Measurements from ENCODE around the gene PRSS57.
A peak's percentile ranks its signal among the peaks of the same experiment; 100 is the strongest.
"Not testable (repeated sequence)": the region's sequence is repeated elsewhere in the genome, so short reads cannot be mapped to it uniquely, and the experiment has no call there.

PRSS57 gene

DNA sequence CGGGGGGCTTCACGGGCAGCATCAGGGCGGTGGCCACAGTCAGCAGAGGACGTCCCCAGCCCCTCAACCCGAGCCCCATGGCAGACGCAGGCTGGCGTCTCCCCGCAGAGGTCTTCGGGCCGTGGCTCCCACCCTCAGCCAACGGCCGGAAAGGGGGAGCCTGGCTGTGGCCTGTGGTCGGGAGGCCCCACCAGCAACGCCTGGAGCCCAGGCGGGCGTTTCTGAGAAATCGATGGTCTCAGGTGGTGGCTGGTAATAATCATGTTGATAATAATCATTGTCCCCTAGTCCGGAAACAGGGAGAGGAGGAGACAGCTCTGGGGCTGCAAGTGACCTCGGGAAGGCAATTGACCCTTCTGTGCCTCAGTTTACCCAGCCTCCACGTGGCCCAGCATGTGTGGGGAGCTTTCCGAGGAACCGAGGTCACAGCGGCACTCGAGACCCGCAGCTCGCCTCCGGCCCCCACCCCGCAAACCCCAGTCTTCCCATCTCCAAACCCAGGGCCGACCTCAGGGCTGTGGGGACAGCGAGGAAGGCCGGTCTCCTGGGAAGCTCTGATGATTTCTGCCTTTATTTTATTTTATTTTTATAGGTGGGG, at the start of gene PRSS57:
PRSS57 (minus strand) TSS at position 101 of the 598 bp plus-strand sequence; CDS start at position 79, 22 bp downstream.
- DNase-seq (ENCODE audit: low read depth), result no peak

GRCh38 chr19:743168-743687, 48.0 kb upstream of the PRSS57 start:
- no peak for DNase-seq (ENCODE audit: low read depth)

GRCh38 chr19:742540-743075, 47.4 kb upstream of the PRSS57 start:
- DNase-seq (ENCODE audit: low read depth), result no peak

GRCh38 chr19:741506-742131, 46.4 kb upstream of the PRSS57 start:
- no peak for DNase-seq (ENCODE audit: low read depth)

DNA sequence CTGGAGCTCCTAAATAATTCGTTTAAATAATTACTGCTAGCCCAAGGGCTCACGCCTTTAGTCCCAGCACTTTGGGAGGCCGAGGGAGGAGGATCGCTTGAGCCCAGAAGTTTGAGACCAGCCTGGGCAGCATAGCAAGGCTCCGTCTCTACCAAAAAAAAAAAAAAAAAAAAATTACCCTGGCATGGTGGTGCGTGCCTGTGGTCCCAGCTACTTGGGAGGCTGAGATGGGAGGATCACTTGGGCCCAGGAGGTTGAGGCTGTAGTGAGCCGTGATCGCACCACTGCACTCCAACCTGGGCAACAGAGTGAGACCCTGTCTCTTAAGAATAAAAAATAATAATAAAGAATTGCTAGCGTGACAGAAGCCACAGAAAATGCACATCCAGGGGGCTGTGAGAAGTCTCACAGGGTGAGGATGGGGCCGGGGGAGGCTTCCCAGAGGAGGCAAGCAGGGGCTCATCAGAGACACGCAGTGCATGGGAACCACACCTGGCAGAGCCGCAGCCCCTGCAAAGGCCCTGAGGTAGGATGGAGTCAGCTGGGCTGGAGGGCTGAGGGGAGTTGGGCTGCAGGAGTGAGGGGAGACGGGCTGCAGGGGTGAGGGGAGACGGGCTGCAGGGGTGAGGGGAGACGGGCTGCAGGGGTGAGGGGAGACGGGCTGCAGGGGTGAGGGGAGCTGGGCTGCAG, 45.7 kb upstream of the PRSS57 start:
- not testable (repeated sequence) for DNase-seq (ENCODE audit: low read depth)

- DNase-seq (ENCODE audit: low read depth), result no peak
Observed at GRCh38 chr19:739998-740715, 44.9 kb upstream of the PRSS57 start.

DNA sequence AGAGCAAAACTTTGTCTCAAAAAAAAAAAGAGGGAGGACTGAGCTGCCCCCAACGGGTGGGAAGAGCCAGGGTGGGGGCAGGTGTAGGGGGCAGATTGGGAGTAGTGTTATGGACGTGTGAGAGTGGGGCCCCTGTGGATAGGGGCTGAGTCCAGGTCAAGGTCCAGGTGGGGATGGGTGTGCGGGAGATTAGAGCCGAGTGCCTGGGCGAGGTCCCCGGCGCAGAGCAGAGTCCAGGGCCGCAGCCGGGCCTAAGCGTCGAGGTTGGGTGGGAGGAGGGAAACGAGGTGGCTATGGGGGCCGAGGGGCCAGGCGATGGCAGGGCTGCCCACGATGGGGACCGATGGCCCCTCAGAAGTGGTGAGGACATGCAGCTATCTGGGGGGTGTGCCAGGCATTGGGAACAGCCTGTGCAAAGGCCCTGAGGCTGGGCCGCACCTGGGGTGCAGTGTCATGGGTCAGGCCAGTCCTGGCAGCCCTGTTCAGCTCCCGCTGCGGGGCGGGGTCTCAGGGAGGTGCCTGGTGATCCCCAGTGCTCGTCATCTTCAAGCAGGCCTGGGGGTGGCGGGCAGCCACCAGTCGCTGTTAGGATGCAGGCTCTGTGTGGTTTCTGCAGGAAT, 43.4 kb upstream of the PRSS57 start:
- DNase-seq (ENCODE audit: low read depth), result no peak

GRCh38 chr19:737591-738093, 42.4 kb upstream of the PRSS57 start:
- peak; percentile 30 for DNase-seq (ENCODE audit: low read depth)

DNA sequence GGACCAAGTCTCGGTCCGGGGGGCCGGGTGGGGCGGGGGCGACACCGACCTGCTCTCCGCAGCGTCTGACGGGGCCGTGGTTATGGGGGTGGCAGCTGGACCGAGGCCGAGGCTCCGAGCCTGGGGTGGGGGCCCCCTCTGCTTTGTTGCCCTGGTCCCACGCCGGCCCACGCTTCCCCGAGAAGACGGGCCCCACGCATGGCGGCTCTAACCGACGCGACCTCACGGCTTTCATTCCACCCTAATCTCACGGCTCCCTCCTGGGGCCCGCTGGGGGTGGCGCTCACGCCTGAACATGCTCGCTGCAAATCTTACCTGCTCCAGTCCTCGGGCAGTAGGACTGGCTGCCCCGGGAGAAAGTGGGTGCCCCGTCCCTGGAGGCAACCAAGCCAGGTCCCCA, 40.9 kb upstream of the PRSS57 start:
- DNase-seq (ENCODE audit: low read depth), result no peak

- DNase-seq (ENCODE audit: low read depth), result no peak
Observed at GRCh38 chr19:734716-735115, 39.5 kb upstream of the PRSS57 start.

- DNase-seq (ENCODE audit: low read depth), result no peak
Observed at GRCh38 chr19:732148-733069, 37.2 kb upstream of the PRSS57 start.

DNA sequence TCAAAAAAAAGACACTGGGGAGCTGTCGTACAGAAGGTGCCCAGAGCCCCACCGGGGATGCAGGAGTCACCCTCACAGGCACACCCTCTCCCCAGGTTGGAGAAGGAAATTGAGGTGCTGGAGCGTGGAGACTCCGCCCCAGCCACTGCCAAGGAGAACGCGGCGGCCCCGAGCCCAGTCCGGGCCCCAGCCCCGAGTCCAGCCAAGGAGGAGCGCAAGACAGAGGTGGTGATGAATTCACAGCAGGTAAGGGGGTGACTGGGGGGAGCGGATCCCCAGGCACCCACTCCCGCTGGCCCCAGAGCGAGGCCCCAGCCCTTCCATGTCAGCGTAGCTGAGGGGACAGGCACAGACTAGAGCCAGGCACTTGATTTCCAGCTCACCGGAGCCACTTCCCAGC, 35.7 kb upstream of the PRSS57 start:
- DNase-seq (ENCODE audit: low read depth), result no peak

GRCh38 chr19:729965-730668, 34.9 kb upstream of the PRSS57 start:
- DNase-seq (ENCODE audit: low read depth), result no peak

DNA sequence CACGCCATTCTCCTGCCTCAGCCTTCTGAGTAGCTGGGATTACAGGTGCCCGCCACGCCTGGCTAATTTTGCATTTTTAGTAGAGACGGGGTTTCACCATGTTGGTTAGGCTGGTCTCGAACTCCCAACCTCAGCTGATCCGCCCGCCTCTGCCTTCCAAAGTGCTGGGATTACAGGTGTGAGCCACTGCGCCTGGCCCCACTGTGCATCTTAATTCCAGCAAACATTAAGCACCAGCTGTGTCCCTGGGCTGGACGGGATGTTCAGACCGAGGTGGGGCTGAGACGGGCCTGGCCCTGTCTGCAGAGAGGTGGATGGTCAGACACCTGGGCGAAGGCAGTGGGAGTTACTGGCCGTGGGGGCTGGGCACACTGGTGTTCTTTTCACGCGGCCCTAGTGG, 34.3 kb upstream of the PRSS57 start:
- not testable (repeated sequence) for DNase-seq (ENCODE audit: low read depth)

GRCh38 chr19:728011-728410, 32.8 kb upstream of the PRSS57 start:
- no peak for DNase-seq (ENCODE audit: low read depth)

GRCh38 chr19:726993-727956, 32.0 kb upstream of the PRSS57 start:
- no peak for DNase-seq (ENCODE audit: low read depth)

DNA sequence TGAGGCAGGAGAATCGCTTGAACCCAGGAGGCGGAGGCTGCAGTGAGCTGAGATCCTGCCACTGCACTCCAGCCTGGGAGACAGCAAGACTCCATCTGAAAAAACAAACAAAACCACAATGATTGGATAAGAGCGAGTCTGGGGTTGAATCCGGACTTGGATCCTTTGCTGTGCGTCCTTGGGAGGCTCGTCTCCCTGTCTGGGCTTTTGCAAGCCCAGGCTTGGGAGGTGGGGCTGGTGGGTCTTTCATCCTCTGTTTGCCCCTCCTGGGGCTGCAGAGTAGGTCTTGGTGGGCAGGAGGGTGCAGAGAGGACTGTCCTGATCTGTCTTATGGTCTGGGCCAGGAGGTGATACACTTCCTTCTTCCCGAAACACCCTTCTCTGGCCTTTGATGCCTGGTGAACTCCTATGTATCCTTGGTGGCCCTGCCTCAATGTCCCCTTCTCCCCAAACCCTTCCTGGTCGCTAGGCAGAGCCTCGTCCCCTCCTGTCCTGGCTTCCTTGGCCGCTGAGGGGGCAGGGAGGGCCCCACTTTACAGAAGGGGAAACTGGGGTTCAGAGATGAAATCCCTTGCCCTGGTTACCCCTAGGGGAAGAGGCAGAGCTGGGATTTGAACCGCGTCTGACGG, 30.3 kb upstream of the PRSS57 start:
- no peak for DNase-seq (ENCODE audit: low read depth)

GRCh38 chr19:723714-724113, 28.5 kb upstream of the PRSS57 start:
- DNase-seq (ENCODE audit: low read depth), result no peak
